ENCODE measurements around the gene AKAP13.

GRCh38 chr15:85753791-85754452, 373.5 kb downstream of the AKAP13 start:
- TF ChIP-seq TAF1 (IDR thresholded peaks at IDR 0.05; ENCODE audit: borderline replicate concordance, low read depth, low read length) (no peak), POLR2AphosphoS5 (IDR thresholded peaks at IDR 0.05; ENCODE audit: low read depth, low read length) (no peak), JUND (IDR thresholded peaks at IDR 0.05) (no peak), CTCF (IDR thresholded peaks at IDR 0.05) (no peak), NFIC (IDR thresholded peaks at IDR 0.05; ENCODE audit: borderline replicate concordance) (no peak), USF1 (IDR thresholded peaks at IDR 0.05; ENCODE audit: borderline replicate concordance, low read depth) (no peak), GABPA (IDR thresholded peaks at IDR 0.05; ENCODE audit: low read depth) (no peak)

Measured in SK-N-SH (cell line).